GM21786 (cell line): Measurements from ENCODE around the gene RRP12.
"Not testable (repeated sequence)": the region's sequence is repeated elsewhere in the genome, so short reads cannot be mapped to it uniquely, and the experiment has no call there.

ENCODE experiments used
- ATAC-seq: cut with Tn5 transposase; IDR thresholded peaks from one replicate; pipeline ENCODE4 v1.9.1; 2021; ENCODE audit not compliant: unreplicated experiment

Gene RRP12

GRCh38 chr10:97367126-97367649, 34.0 kb downstream of the RRP12 start:
- ATAC-seq = no peak

- no peak for ATAC-seq
Measured at GRCh38 chr10:97366572-97366971, 34.6 kb downstream of the RRP12 start.

GRCh38 chr10:97365761-97366351, 35.3 kb downstream of the RRP12 start:
- no peak for ATAC-seq

GRCh38 chr10:97363071-97363470, 38.1 kb downstream of the RRP12 start:
- no peak for ATAC-seq

GRCh38 chr10:97362310-97363033, 38.7 kb downstream of the RRP12 start:
- ATAC-seq = no peak

GRCh38 chr10:97361537-97361901, 39.6 kb downstream of the RRP12 start:
- no peak for ATAC-seq

GRCh38 chr10:97360705-97361536, 40.2 kb downstream of the RRP12 start:
- ATAC-seq = no peak

- no peak for ATAC-seq
Measured at GRCh38 chr10:97358781-97359180, 42.4 kb downstream of the RRP12 start.

- ATAC-seq = no peak
Measured at GRCh38 chr10:97358349-97358748, 42.8 kb downstream of the RRP12 start.

GRCh38 chr10:97356918-97357317, 44.2 kb downstream of the RRP12 start:
- no peak for ATAC-seq

GRCh38 chr10:97356318-97356914, 44.7 kb downstream of the RRP12 start:
- ATAC-seq = no peak

GRCh38 chr10:97355571-97355975, 45.6 kb downstream of the RRP12 start:
- ATAC-seq = no peak

GRCh38 chr10:97353945-97354344, 47.2 kb downstream of the RRP12 start:
- ATAC-seq = no peak

GRCh38 chr10:97349752-97350513, 51.2 kb downstream of the RRP12 start:
- ATAC-seq = no peak

GRCh38 chr10:97347317-97347716, 53.8 kb downstream of the RRP12 start:
- ATAC-seq = no peak

- not testable (repeated sequence) for ATAC-seq
Measured at GRCh38 chr10:97343664-97344063, 57.5 kb downstream of the RRP12 start.

GRCh38 chr10:97341416-97341815, 59.7 kb downstream of the RRP12 start:
- no peak for ATAC-seq

- no peak for ATAC-seq
Measured at GRCh38 chr10:97338041-97338440, 63.1 kb downstream of the RRP12 start.

- no peak for ATAC-seq
Measured at GRCh38 chr10:97336942-97337831, 64.0 kb downstream of the RRP12 start.

GRCh38 chr10:97336446-97336845, 64.7 kb downstream of the RRP12 start:
- no peak for ATAC-seq
